ENCODE results near the gene CTNNA3. TPM values are rescaled to one million over a fixed set of nuclear protein-coding genes. Genes with fewer than 3 reads are reported as not detected.

Gene CTNNA3
- total and polyA plus RNA-seq, 2 donors (not counting 3 experiments of a cell fraction or from before 2014, with no cell fraction given): not detected

DNA sequence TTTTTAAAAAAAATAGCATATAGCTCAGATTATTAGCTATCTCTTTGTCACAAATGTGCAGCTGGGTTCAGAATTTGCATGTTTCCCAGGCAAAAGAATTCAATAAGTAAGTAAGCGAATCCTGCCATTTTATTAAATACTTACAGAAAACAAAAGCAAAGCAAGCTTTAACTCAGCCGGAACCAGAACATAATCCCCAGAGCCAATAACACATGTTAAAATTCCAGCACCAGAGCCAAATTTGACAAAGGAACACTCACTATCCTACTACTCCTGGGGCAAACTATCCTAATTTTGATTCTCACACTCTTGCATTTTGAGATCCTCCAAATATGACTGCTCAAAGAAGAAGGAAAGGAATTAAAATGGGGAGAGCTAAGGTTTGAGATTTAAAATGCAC lies 737.5 kb downstream of the CTNNA3 start:
- Histone ChIP-seq H2AFZ (ENCODE audit: low read depth, low read length) (no peak overlapping the region), H3K4me3 (replicated peaks in 1 of 3; ENCODE audit: insufficient read depth in 1 of 3, low read depth in 1 of 3, low read length in 3 of 3) (no peak overlapping the region), H4K20me1 (replicated peaks; ENCODE audit: control insufficient read depth, extremely low read depth, insufficient read depth, low read length) (no peaks in the 10 kb centered on the region), H3K36me3 (ENCODE audit: control insufficient read depth in 2 of 2, extremely low read depth in 1 of 2, insufficient read depth in 2 of 2, low read length in 2 of 2) (no peaks in the 10 kb centered on the region), H3K4me2 (ENCODE audit: insufficient read depth, low read length) (no peak overlapping the region), H3K27ac (ENCODE audit: insufficient read depth, low read depth, low read length) (no peak overlapping the region), H3K9me3 (replicated peaks; ENCODE audit: control insufficient read depth, insufficient read depth, low read length) (no peaks in the 10 kb centered on the region), H3K79me2 (ENCODE audit: control insufficient read depth, insufficient read depth, low read length) (no peaks in the 10 kb centered on the region), H3K9me1 (replicated peaks; ENCODE audit: control insufficient read depth, extremely low read depth, insufficient read depth, low read length) (no peaks in the 10 kb centered on the region), H3K4me1 (ENCODE audit: control insufficient read depth, extremely low read depth, insufficient read depth, low read length) (no peaks in the 10 kb centered on the region), H3K9ac (replicated peaks; ENCODE audit: extremely low read depth, insufficient read depth, low read length) (no peak overlapping the region), H3K27me3 (ENCODE audit: control insufficient read depth in 2 of 2, insufficient read depth in 2 of 2, low read length in 2 of 2) (no peaks in the 10 kb centered on the region)
- no peak for DNase-seq (ENCODE audit: low read depth, low spot score)
- ChIA-PET POLR2A (no interaction called here), CTCF (interaction anchor here (1.2 to 1.4 kb wide), 2 partner anchors 27 to 563 kb away, joined by 3 to 7 read pairs; no protein-coding TSS in a partner anchor)
- intact Hi-C loops (cut with micrococcal nuclease): no loop called here
- dilution Hi-C loops (cut with MboI; ENCODE audit: extremely low pct_ligation_motif_present, low sequenced_read_pairs): no loop called here
- TF ChIP-seq EZH2 (IDR thresholded peaks at IDR 0.05; ENCODE audit: borderline replicate concordance, low read depth, low read length, severe bottlenecking): no peak
- TF ChIP-seq POLR2A (IDR thresholded peaks at IDR 0.05; ENCODE audit: low read depth, low read length): no peak
- no peak for TF ChIP-seq FOS (IDR thresholded peaks at IDR 0.05; ENCODE audit: borderline replicate concordance, insufficient read depth, low read length)
- no peak for TF ChIP-seq POLR2AphosphoS5 (IDR thresholded peaks at IDR 0.05; ENCODE audit: insufficient read depth, low read depth, low read length)
- no TSS peak for BruUV-seq (replicated peaks)
- no peak for FAIRE-seq

DNA sequence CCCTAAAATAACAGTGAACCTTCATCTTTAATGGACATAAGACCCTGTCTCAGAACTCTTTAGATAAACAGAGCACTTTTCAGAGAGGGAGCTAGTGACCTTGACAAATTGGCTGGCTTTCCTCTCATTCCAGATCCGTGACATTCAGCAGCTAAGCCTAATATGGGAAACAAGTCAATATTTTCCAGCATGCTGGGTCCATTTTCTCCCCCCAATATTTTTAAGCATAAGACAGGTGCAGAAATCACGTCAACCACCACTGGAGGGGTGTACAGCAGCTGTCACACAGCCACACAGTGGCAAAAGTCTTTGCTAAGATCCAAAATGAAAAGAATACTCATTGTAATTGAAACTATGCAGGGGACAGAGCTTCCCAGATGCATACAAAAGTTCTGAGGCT lies 744.1 kb downstream of the CTNNA3 start:
- no TSS peak for BruUV-seq (replicated peaks)
- no peak for FAIRE-seq
- TF ChIP-seq POLR2A (IDR thresholded peaks at IDR 0.05; ENCODE audit: low read depth, low read length): no peak
- TF ChIP-seq EZH2 (IDR thresholded peaks at IDR 0.05; ENCODE audit: borderline replicate concordance, low read depth, low read length, severe bottlenecking): no peak
- TF ChIP-seq JUN (IDR thresholded peaks at IDR 0.05; ENCODE audit: borderline replicate concordance, insufficient read depth, insufficient read length, low read depth): no peak
- no peak for TF ChIP-seq GATA2 (IDR thresholded peaks at IDR 0.05; ENCODE audit: insufficient read depth, insufficient read length, low read depth, low read length)
- TF ChIP-seq MYC (IDR thresholded peaks at IDR 0.05; ENCODE audit: low read depth, low read length): no peak
- no peak for TF ChIP-seq POLR2AphosphoS5 (IDR thresholded peaks at IDR 0.05; ENCODE audit: insufficient read depth, low read depth, low read length)
- TF ChIP-seq FOS (IDR thresholded peaks at IDR 0.05; ENCODE audit: borderline replicate concordance, insufficient read depth, low read length): no peak
- TF ChIP-seq, protein P1, sequence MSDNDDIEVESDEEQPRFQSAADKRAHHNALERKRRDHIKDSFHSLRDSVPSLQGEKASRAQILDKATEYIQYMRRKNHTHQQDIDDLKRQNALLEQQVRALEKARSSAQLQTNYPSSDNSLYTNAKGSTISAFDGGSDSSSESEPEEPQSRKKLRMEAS (IDR thresholded peaks at IDR 0.05; ENCODE audit: insufficient read depth, insufficient read length): no peak
- TF ChIP-seq, protein P2, sequence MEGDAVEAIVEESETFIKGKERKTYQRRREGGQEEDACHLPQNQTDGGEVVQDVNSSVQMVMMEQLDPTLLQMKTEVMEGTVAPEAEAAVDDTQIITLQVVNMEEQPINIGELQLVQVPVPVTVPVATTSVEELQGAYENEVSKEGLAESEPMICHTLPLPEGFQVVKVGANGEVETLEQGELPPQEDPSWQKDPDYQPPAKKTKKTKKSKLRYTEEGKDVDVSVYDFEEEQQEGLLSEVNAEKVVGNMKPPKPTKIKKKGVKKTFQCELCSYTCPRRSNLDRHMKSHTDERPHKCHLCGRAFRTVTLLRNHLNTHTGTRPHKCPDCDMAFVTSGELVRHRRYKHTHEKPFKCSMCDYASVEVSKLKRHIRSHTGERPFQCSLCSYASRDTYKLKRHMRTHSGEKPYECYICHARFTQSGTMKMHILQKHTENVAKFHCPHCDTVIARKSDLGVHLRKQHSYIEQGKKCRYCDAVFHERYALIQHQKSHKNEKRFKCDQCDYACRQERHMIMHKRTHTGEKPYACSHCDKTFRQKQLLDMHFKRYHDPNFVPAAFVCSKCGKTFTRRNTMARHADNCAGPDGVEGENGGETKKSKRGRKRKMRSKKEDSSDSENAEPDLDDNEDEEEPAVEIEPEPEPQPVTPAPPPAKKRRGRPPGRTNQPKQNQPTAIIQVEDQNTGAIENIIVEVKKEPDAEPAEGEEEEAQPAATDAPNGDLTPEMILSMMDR (IDR thresholded peaks at IDR 0.05; ENCODE audit: extremely low read depth in 1 of 2, insufficient read depth in 1 of 2, low read depth in 1 of 2, low read length in 2 of 2): no peak
- intact Hi-C loops (cut with micrococcal nuclease) (no loop called here), dilution Hi-C loops (cut with MboI; ENCODE audit: extremely low pct_ligation_motif_present, low sequenced_read_pairs) (no loop called here)
- no peak overlapping the region for H3K4me2 ChIP-seq (ENCODE audit: insufficient read depth, low read length)
- CTCF ChIA-PET: no interaction called here
- H3K9me3 ChIP-seq (replicated peaks; ENCODE audit: control insufficient read depth, insufficient read depth, low read length): no peaks in the 10 kb centered on the region
- no peak overlapping the region for H3K9ac ChIP-seq (replicated peaks; ENCODE audit: extremely low read depth, insufficient read depth, low read length)
- H2AFZ ChIP-seq (ENCODE audit: low read depth, low read length): no peak overlapping the region
- no peak overlapping the region for H3K27ac ChIP-seq (ENCODE audit: insufficient read depth, low read depth, low read length)
- H3K36me3 ChIP-seq (ENCODE audit: control insufficient read depth in 2 of 2, extremely low read depth in 1 of 2, insufficient read depth in 2 of 2, low read length in 2 of 2): no peaks in the 10 kb centered on the region
- H3K4me3 ChIP-seq (replicated peaks in 1 of 3; ENCODE audit: insufficient read depth in 1 of 3, low read depth in 1 of 3, low read length in 3 of 3): no peak overlapping the region
- H3K79me2 ChIP-seq (ENCODE audit: control insufficient read depth, insufficient read depth, low read length): no peaks in the 10 kb centered on the region
- H3K9me1 ChIP-seq (replicated peaks; ENCODE audit: control insufficient read depth, extremely low read depth, insufficient read depth, low read length): no peaks in the 10 kb centered on the region
- H4K20me1 ChIP-seq (replicated peaks; ENCODE audit: control insufficient read depth, extremely low read depth, insufficient read depth, low read length): no peaks in the 10 kb centered on the region
- no peak for DNase-seq (ENCODE audit: low read depth, low spot score)
- POLR2A ChIA-PET: no interaction called here
- no peaks in the 10 kb centered on the region for H3K4me1 ChIP-seq (ENCODE audit: control insufficient read depth, extremely low read depth, insufficient read depth, low read length)
- no peaks in the 10 kb centered on the region for H3K27me3 ChIP-seq (ENCODE audit: control insufficient read depth in 2 of 2, insufficient read depth in 2 of 2, low read length in 2 of 2)
